ENCODE data around the gene GAS2L2.

Gene GAS2L2

GRCh38 chr17:35752945-35753764 lies at the start of gene GAS2L2:
TSS of gene GAS2L2 (minus strand) at chr17:35753239. CDS start at chr17:35752850, 389 bp downstream.
- DNase-seq, result no peak

DNA sequence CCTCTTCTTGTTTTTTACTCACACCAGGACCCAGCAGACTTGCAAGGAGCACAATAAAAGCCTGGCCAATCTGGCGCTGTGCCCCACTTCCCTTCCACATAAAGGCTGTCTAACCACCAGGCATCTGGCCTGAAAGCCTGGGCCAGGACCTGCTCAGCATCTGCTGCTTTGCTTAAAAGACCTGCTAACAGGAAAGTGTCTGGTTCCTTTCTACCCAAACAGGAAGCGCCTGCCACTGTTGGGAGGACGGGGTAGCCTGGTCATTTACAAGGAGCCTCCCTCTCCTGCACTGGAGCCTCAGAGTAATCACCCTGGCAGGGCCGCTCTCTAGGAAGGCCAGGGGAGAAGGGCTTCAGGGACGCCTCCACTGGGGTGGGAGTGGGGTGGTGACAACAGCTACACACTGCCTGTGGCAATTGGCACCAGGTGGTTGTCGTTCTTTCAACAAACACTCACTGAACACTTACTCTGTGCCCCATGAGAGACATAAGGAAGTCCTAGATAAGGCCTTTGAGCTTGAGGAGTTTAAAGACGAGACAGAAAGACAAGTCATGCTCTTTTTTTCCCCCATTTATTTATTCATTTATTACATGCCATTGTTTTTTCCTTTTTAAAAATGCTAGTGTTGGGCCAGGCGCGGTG lies 48.7 kb upstream of the GAS2L2 start:
- no peak for DNase-seq

- peak; percentile 25 for DNase-seq
These were observed 46.9 kb upstream of the GAS2L2 start for GRCh38 chr17:35799942-35800341.

- no peak for DNase-seq
These were observed 44.9 kb upstream of the GAS2L2 start for GRCh38 chr17:35797918-35798317.

DNA sequence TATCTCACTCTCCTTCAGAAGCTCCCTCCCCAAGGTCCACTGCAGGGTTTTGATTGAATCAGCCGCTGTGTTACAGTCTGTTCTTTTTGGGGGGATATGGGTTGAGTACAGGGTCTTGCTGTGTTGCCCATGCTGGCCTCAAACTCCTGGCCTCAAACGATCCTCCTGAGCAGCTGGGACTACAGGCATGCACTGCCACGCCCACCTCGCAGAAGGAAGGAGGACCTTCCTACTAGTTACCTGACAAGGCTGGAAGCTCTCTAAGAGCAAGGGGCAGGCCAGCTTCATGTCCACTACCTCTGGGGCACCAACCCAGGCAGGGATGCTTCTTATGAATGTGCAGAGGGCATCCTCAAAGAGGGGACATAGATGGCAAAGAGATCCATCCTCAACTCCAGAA lies 44.3 kb upstream of the GAS2L2 start:
- DNase-seq, result no peak

- no peak for DNase-seq
These were observed 43.9 kb upstream of the GAS2L2 start for GRCh38 chr17:35796942-35797341.

DNA sequence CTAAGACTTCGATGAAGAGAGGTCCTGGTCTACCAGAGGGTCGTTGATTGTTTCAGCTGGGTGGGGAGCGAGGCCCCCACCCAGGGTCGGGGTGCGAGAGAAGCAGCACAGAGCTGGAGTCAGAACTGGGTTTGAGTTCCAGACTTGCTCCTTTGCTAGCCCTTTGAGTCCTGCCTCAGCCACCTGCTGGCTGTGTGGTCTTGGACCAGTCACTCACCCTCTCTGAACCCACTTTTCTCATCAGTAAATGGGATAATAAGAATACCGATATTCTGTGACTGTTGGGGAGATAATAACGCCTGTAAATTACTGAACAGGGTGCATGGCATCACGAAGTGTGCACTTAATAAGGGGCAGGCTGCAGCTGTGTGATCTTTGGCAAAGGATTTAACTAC lies 42.8 kb upstream of the GAS2L2 start:
- no peak for DNase-seq

GRCh38 chr17:35795007-35795870 lies 42.2 kb upstream of the GAS2L2 start, which contains the start of gene MMP28:
TSS of gene MMP28 (minus strand) at chr17:35795641. CDS start at chr17:35795377, 264 bp downstream.
- no peak for DNase-seq

- DNase-seq, result no peak
These were observed 40.2 kb upstream of the GAS2L2 start for GRCh38 chr17:35793257-35793656.

GRCh38 chr17:35791681-35792350 lies 38.8 kb upstream of the GAS2L2 start:
- DNase-seq, result no peak

DNA sequence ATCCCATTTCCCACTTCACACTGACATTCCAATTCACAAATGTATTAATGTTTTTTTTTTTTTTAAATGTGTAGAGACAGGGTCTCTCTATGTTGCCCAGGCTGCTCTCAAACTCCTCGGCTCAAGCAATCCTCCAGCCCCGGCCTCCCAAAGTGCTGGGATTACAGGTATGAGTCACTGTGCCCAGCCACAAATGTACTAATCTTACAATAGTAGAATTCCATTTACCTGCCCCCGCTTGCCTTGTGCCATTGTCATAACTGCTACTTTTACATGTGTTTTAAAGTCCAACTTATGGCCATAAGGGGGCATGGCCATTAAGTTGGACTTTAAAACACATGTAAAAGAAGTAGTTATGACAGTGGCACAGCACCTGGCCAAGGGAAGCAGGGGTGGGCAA lies 37.8 kb upstream of the GAS2L2 start:
- DNase-seq, result no peak

DNA sequence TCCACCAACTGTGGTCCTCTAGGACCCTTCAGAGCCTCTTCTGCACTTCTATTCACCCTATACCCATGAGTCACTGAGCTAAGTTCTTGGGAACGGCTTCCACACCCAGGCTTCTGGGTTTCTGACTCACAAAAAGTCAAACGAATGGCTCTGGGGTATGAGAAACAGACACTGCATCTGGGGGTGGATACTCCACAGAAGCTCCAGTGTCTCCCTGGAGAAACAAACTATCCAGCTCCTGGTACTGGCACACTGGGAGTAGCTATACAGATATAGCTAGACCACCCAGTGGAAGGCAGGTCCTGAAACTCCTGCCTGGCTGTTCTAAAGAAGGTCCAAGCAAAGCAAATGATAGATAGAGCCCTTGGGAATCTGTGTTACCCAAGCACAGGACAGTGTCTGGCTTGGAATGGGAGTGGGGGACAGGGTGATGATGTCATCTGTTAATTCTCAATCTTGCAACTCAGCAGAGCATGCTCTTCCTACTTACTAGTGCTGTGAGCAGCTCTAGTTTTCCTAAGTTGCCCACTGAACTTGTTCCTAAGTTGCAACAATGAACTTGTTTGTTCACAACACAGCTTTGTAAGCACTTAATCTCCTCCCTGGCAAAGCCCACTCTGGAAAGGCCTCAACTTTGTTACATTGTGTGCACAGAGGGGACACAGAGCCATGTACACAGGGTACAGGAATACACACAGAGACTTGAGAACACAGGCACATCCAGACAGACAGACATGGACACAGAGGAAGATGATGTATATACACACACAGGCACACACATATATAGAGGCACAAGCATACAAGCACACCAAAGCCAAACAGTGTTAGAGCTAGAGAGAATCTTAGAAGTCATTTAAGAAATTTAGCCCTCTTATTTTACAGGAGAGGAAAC lies 35.7 kb upstream of the GAS2L2 start:
- DNase-seq, result peak; percentile 89

GRCh38 chr17:35786941-35787432 lies 33.9 kb upstream of the GAS2L2 start:
- no peak for DNase-seq

- DNase-seq, result no peak
These were observed 31.9 kb upstream of the GAS2L2 start for GRCh38 chr17:35784895-35785294.

GRCh38 chr17:35780950-35781349 lies 27.9 kb upstream of the GAS2L2 start:
- no peak for DNase-seq

DNA sequence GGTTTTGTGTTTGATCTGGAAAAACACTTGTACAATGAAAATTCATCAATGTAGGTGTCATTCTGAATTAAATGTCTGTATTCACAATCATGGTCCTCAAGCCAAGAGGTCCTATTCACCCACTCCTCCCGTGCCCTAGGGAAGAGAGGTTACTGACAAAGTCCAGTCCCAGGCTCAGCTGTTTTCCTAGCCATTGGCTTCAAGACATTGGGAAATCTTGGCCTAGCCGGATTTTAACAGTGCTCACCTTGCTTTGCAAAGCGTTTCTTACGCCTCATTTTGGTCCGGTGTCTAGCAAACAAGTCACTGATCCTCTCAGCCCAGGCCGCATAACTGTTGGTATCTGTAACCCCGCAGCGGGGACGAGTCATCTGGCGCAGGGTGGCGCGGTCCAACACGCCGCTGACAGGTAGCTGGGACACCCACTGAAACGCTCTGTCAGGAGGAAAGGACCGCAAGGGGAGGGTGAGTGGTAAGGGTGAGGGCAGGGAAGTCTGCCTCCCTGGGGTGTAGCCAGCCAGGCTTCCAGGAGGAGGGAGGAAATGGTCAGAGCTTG lies 25.7 kb upstream of the GAS2L2 start:
- DNase-seq, result no peak

GRCh38 chr17:35775583-35775982 lies 22.5 kb upstream of the GAS2L2 start:
- DNase-seq, result no peak

DNA sequence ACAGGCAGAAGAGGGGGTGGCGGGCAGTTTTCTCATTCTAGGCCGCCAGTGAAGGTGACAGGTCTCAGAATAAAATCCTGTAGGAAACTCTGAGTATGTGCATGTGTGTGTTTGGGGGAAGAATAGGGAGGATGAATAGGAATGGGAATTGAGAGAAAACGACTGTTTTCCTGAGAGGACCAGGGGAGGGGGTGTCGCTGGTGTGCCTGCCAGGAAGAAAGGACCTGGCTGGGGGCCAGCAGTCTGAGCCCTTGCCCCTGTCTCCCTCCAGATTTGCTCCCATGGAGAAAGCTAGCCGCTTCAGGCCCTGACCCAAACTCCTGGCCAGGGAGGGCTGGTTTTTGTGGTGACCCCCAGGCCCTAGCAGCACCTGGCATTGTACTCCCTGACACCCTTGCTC lies 22.0 kb upstream of the GAS2L2 start:
- DNase-seq, result no peak

DNA sequence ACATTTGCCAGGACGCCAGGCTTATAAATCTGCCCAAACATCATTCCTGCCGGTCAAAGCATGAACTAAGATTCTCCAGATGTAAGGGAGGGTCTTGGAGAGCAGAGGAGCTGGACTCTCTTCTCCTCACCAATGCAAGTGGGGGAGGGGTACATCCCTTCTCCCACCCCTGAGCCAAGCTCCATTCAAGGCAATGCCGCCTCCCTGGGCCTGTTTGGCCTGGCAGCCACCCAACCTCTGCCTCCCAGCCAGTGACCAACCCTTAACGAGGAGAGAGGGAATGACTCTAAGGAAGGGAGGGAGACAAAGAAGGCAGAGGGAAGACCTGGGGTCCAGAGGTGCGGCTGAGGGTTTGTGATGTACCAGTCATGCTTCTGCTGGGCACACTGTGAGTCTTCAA lies 21.5 kb upstream of the GAS2L2 start:
- peak; percentile 44 for DNase-seq

- no peak for DNase-seq
These were observed 20.8 kb upstream of the GAS2L2 start for GRCh38 chr17:35773679-35774425.
